Measurements from ENCODE around the gene ULK3. TPM values are rescaled to one million over a fixed set of nuclear protein-coding genes. Genes with fewer than 3 reads are reported as not detected.

Gene ULK3
- total and polyA plus RNA-seq, 2 donors (not counting 3 experiments of a cell fraction or from before 2014, with no cell fraction given) = 36.0 to 48.6 TPM

GRCh38 chr15:74817370-74817737, 25.6 kb downstream of the ULK3 start:
- Histone ChIP-seq H3K9ac (replicated peaks; ENCODE audit: extremely low read depth, insufficient read depth, low read length) (no peak overlapping the region), H3K27ac (ENCODE audit: insufficient read depth, low read depth, low read length) (no peak overlapping the region), H2AFZ (ENCODE audit: low read depth, low read length) (no peak overlapping the region), H3K4me3 (replicated peaks in 1 of 3; ENCODE audit: insufficient read depth in 1 of 3, low read depth in 1 of 3, low read length in 3 of 3) (no peak overlapping the region), H3K9me1 (replicated peaks; ENCODE audit: control insufficient read depth, extremely low read depth, insufficient read depth, low read length) (no peaks in the 10 kb centered on the region), H3K36me3 (ENCODE audit: control insufficient read depth in 2 of 2, extremely low read depth in 1 of 2, insufficient read depth in 2 of 2, low read length in 2 of 2) (no peaks in the 10 kb centered on the region), H3K4me1 (ENCODE audit: control insufficient read depth, extremely low read depth, insufficient read depth, low read length) (peaks cover 8% of the 10 kb centered on the region), H4K20me1 (replicated peaks; ENCODE audit: control insufficient read depth, extremely low read depth, insufficient read depth, low read length) (no peaks in the 10 kb centered on the region), H3K79me2 (ENCODE audit: control insufficient read depth, insufficient read depth, low read length) (no peaks in the 10 kb centered on the region), H3K9me3 (replicated peaks; ENCODE audit: control insufficient read depth, insufficient read depth, low read length) (no peaks in the 10 kb centered on the region), H3K4me2 (ENCODE audit: insufficient read depth, low read length) (no peak overlapping the region), H3K27me3 (ENCODE audit: control insufficient read depth in 2 of 2, insufficient read depth in 2 of 2, low read length in 2 of 2) (no peaks in the 10 kb centered on the region)
- peak; percentile 73 for FAIRE-seq
- ChIA-PET CTCF (interaction anchor here (0.8 to 2.2 kb wide), 6 partner anchors 9 to 133 kb away, joined by 3 to 6 read pairs (median 3); partner anchors contain the start of genes CPLX3 and CSK), POLR2A (interaction anchor here (0.6 kb wide), 1 partner anchor 30 kb away, joined by 4 read pairs; no protein-coding TSS in a partner anchor)
- dilution Hi-C loops (cut with MboI; ENCODE audit: extremely low pct_ligation_motif_present, low sequenced_read_pairs) (no loop called here), intact Hi-C loops (cut with micrococcal nuclease) (no loop called here)
- DNase-seq (ENCODE audit: low read depth, low spot score) = peak; percentile 43
- TF ChIP-seq MYC (IDR thresholded peaks at IDR 0.05; ENCODE audit: low read depth, low read length) (no peak), FOS (IDR thresholded peaks at IDR 0.05; ENCODE audit: borderline replicate concordance, insufficient read depth, low read length) (no peak), GATA2 (IDR thresholded peaks at IDR 0.05; ENCODE audit: insufficient read depth, insufficient read length, low read depth, low read length) (no peak)
- TF ChIP-seq, protein P1, sequence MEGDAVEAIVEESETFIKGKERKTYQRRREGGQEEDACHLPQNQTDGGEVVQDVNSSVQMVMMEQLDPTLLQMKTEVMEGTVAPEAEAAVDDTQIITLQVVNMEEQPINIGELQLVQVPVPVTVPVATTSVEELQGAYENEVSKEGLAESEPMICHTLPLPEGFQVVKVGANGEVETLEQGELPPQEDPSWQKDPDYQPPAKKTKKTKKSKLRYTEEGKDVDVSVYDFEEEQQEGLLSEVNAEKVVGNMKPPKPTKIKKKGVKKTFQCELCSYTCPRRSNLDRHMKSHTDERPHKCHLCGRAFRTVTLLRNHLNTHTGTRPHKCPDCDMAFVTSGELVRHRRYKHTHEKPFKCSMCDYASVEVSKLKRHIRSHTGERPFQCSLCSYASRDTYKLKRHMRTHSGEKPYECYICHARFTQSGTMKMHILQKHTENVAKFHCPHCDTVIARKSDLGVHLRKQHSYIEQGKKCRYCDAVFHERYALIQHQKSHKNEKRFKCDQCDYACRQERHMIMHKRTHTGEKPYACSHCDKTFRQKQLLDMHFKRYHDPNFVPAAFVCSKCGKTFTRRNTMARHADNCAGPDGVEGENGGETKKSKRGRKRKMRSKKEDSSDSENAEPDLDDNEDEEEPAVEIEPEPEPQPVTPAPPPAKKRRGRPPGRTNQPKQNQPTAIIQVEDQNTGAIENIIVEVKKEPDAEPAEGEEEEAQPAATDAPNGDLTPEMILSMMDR (IDR thresholded peaks at IDR 0.05; ENCODE audit: extremely low read depth in 1 of 2, insufficient read depth in 1 of 2, low read depth in 1 of 2, low read length in 2 of 2) = peak in 1 of 2 donors; percentile 60
- BruUV-seq (replicated peaks) = no TSS peak

All from endothelial cell of umbilical vein (primary cell).